ENCODE measurements around the gene GZMA. TPM values are rescaled to one million over a fixed set of nuclear protein-coding genes. Genes with fewer than 3 reads are reported as not detected.

Gene GZMA
- total RNA-seq, 1 donor from 2014 or later, result not detected

DNA sequence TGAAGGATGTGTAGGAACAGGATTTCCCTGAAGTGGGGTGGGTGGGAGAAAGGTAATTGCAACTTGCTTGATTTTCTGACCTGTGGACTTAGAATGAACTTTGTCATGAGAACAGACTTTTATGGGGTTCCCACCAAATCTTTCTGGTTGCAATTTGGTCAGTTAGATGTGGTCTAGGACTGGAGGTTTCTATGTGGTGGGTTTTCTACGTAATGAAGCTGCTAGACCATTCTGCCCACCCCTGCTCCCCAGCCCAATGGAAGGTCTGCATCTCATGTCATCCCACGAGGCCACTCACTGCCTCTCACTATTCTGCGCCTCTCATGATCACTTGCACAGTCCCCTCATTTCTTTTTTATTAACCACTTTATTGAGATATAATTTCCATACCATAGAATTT lies 37.9 kb upstream of the GZMA start:
- TF ChIP-seq, protein P1, sequence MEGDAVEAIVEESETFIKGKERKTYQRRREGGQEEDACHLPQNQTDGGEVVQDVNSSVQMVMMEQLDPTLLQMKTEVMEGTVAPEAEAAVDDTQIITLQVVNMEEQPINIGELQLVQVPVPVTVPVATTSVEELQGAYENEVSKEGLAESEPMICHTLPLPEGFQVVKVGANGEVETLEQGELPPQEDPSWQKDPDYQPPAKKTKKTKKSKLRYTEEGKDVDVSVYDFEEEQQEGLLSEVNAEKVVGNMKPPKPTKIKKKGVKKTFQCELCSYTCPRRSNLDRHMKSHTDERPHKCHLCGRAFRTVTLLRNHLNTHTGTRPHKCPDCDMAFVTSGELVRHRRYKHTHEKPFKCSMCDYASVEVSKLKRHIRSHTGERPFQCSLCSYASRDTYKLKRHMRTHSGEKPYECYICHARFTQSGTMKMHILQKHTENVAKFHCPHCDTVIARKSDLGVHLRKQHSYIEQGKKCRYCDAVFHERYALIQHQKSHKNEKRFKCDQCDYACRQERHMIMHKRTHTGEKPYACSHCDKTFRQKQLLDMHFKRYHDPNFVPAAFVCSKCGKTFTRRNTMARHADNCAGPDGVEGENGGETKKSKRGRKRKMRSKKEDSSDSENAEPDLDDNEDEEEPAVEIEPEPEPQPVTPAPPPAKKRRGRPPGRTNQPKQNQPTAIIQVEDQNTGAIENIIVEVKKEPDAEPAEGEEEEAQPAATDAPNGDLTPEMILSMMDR (IDR thresholded peaks at IDR 0.05; ENCODE audit: partially characterized antibody, unreplicated experiment), result no peak

DNA sequence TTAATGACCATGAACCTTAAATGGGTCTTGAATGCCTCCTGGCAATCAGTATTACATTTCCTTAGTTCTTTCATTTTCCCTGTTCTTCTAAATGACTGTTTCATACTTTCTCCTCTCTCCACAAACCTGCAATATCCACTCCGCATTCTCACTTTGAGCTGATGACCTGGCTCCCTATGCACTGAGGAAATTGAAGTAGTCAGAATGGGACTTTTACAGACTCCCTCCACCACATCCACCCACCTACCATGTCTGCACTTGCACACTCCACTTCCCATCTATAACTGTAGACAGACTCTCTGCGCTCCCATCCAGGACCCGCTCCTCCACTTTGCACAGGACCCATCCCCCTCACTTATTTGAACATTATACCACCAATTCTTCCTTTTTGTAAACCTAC lies 36.2 kb upstream of the GZMA start:
- no peak for DNase-seq
- Mint-ChIP-seq H3K27ac (ENCODE audit: unreplicated experiment) (no peak overlapping the region), H3K9me3 (ENCODE audit: unreplicated experiment) (no peaks in the 10 kb centered on the region), H3K27me3 (ENCODE audit: unreplicated experiment) (peaks cover 1% of the 10 kb centered on the region), H3K36me3 (ENCODE audit: unreplicated experiment) (no peaks in the 10 kb centered on the region), H3K4me1 (ENCODE audit: low read depth, unreplicated experiment) (no peaks in the 10 kb centered on the region), H3K4me3 (ENCODE audit: unreplicated experiment) (no peak overlapping the region)
- TF ChIP-seq, protein P1 (IDR thresholded peaks at IDR 0.05; ENCODE audit: partially characterized antibody, unreplicated experiment), result no peak

More for the DNA sequence above, 37.9 kb upstream of the GZMA start:
- no peaks in the 10 kb centered on the region for H3K36me3 Mint-ChIP-seq (ENCODE audit: unreplicated experiment)
- H3K27me3 Mint-ChIP-seq (ENCODE audit: unreplicated experiment), result peaks cover 1% of the 10 kb centered on the region
- H3K4me1 Mint-ChIP-seq (ENCODE audit: low read depth, unreplicated experiment), result no peaks in the 10 kb centered on the region
- no peaks in the 10 kb centered on the region for H3K9me3 Mint-ChIP-seq (ENCODE audit: unreplicated experiment)
- no peak overlapping the region for H3K4me3 Mint-ChIP-seq (ENCODE audit: unreplicated experiment)
- no peak overlapping the region for H3K27ac Mint-ChIP-seq (ENCODE audit: unreplicated experiment)
- no peak for DNase-seq

DNA sequence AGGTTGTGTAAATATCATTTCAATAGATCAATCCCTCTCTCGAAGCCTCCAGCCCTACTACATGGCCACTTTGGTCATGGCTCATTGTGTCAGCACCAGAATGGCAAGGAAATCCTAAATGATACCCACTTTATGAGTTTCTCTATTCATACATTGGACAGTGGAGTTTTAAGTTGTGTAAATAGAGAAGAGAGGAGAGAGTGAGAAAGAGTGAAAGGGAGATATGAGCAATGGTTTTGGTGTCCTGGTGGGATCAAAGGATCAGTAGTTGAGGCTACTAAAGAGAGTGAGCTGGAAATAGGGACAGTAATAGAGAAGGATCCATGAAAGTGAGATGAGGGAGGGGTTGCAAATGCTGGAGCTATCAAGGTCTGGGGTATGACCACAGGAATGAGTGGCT lies 31.5 kb upstream of the GZMA start:
- no peak for DNase-seq
- H3K9me3 Mint-ChIP-seq (ENCODE audit: unreplicated experiment), result no peaks in the 10 kb centered on the region
- H3K4me1 Mint-ChIP-seq (ENCODE audit: low read depth, unreplicated experiment), result no peaks in the 10 kb centered on the region
- no peaks in the 10 kb centered on the region for H3K36me3 Mint-ChIP-seq (ENCODE audit: unreplicated experiment)
- H3K27me3 Mint-ChIP-seq (ENCODE audit: unreplicated experiment), result peaks cover 1% of the 10 kb centered on the region
- no peak overlapping the region for H3K27ac Mint-ChIP-seq (ENCODE audit: unreplicated experiment)
- H3K4me3 Mint-ChIP-seq (ENCODE audit: unreplicated experiment), result no peak overlapping the region
- TF ChIP-seq, protein P1 (IDR thresholded peaks at IDR 0.05; ENCODE audit: partially characterized antibody, unreplicated experiment), result no peak

DNA sequence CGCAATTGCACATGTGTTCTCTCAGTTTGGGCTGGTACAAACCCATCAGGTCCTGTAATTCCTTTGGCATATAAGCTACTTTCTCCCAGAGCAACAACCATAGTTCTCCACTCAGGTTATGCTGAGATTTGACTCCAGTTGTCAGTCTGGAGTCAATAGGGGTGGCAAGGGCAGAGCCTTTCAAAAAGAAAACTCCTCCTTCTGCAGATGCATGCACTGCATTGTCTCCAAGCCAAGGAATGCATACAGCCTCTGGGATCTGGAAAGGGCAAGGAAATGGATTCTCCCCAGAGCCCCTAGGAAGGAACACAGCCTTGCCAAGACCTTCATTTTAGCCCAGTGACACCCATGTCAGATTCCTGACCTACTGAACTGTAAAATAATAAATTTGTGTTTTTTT lies 31.0 kb upstream of the GZMA start:
- no peaks in the 10 kb centered on the region for H3K36me3 Mint-ChIP-seq (ENCODE audit: unreplicated experiment)
- H3K4me3 Mint-ChIP-seq (ENCODE audit: unreplicated experiment), result no peak overlapping the region
- TF ChIP-seq, protein P1 (IDR thresholded peaks at IDR 0.05; ENCODE audit: partially characterized antibody, unreplicated experiment), result no peak
- H3K9me3 Mint-ChIP-seq (ENCODE audit: unreplicated experiment), result no peaks in the 10 kb centered on the region
- DNase-seq, result no peak
- no peaks in the 10 kb centered on the region for H3K4me1 Mint-ChIP-seq (ENCODE audit: low read depth, unreplicated experiment)
- peaks cover under 1% of the 10 kb centered on the region for H3K27me3 Mint-ChIP-seq (ENCODE audit: unreplicated experiment)
- H3K27ac Mint-ChIP-seq (ENCODE audit: unreplicated experiment), result no peak overlapping the region

DNA sequence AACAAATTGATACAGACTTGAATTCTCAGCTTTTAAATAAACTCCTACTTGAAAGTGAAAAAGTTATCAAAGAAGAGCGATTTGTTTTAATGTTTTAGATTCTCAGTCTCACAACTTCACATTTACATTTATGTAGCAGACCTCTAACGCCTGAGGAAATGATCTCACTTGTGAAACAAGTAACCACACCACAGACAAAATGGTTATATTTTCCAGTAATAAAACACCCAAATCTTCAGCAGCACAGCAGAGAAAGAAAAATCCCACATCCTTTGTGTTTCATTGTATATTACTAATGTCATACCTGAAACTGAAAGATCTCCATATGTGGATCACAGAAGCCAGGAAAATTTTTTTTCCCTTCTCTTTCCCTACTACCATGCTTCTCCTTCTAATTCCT lies 29.8 kb upstream of the GZMA start:
- Mint-ChIP-seq H3K36me3 (ENCODE audit: unreplicated experiment) (no peaks in the 10 kb centered on the region), H3K9me3 (ENCODE audit: unreplicated experiment) (no peaks in the 10 kb centered on the region), H3K27ac (ENCODE audit: unreplicated experiment) (no peak overlapping the region), H3K4me1 (ENCODE audit: low read depth, unreplicated experiment) (no peaks in the 10 kb centered on the region), H3K27me3 (ENCODE audit: unreplicated experiment) (no peaks in the 10 kb centered on the region), H3K4me3 (ENCODE audit: unreplicated experiment) (no peak overlapping the region)
- DNase-seq, result no peak
- TF ChIP-seq, protein P1 (IDR thresholded peaks at IDR 0.05; ENCODE audit: partially characterized antibody, unreplicated experiment), result no peak

Data from glutamatergic neuron (in vitro differentiated cells).